Neural cell (in vitro differentiated cells): ENCODE measurements around the gene IVNS1ABP. TPM values are rescaled to one million over a fixed set of nuclear protein-coding genes. Genes with fewer than 3 reads are reported as not detected.

ENCODE experiments used
- H2AFZ ChIP-seq: fragments of 200-600, 300-800 bp; sonication (generic), shearing (Covaris generic); 2 replicates; pipeline ENCODE4 v1.6.0; 2014; ENCODE audit warnings: low read depth, mild to moderate bottlenecking, antibody characterized with exemption, low read length, moderate library complexity
- H3F3A ChIP-seq: fragments of 200-600 bp; shearing (Covaris generic); 2 replicates; pipeline ENCODE4 v1.6.1; 2016; ENCODE audit warnings: mild to moderate bottlenecking, moderate library complexity, mixed read lengths, antibody characterized with exemption, low read length; ENCODE audit not compliant: insufficient read depth, poor library complexity, severe bottlenecking
- H3K27ac ChIP-seq: fragments of 200-600, 300-800 bp; sonication (generic), shearing (Covaris generic); 2 replicates; pipeline ENCODE4 v1.5.1; 2014; ENCODE audit warnings: mild to moderate bottlenecking, low read length, moderate library complexity
- H3K27me3 ChIP-seq: fragments of 300-800, 200-600 bp; sonication (generic), shearing (Covaris generic); 2 replicates; pipeline ENCODE4 v1.6.0; 2014; ENCODE audit warnings: mild to moderate bottlenecking, low read depth, low read length, moderate library complexity; ENCODE audit not compliant: insufficient read depth
- H3K36me3 ChIP-seq: fragments of 300-800, 200-600 bp; sonication (generic), shearing (Covaris generic); 2 replicates; pipeline ENCODE4 v1.5.1; 2014; ENCODE audit warnings: mild to moderate bottlenecking, antibody characterized with exemption, low read length, moderate library complexity; ENCODE audit not compliant: insufficient read depth
- H3K4me2 ChIP-seq: fragments of 300-800, 200-600 bp; sonication (generic), shearing (Covaris generic); 2 replicates; pipeline ENCODE4 v1.6.0; 2014; ENCODE audit warnings: mild to moderate bottlenecking, low read length
- H3K4me3 ChIP-seq: fragments of 300-800, 200-600 bp; sonication (generic), shearing (Covaris generic); 2 replicates; pipeline ENCODE4 v1.5.1; 2014; ENCODE audit warnings: mild to moderate bottlenecking, low read length, moderate library complexity
- H3K79me2 ChIP-seq: fragments of 200-600 bp; shearing (Covaris generic); replicated peaks from 2 replicates; pipeline ENCODE4 v1.6.0; 2014; ENCODE audit warnings: mild to moderate bottlenecking, low read length, moderate library complexity; ENCODE audit not compliant: insufficient read depth
- H3K9ac ChIP-seq: fragments of 300-800, 200-600 bp; sonication (generic), shearing (Covaris generic); 2 replicates; pipeline ENCODE4 v1.6.1; 2016; ENCODE audit warnings: mild to moderate bottlenecking, low read length, mixed read lengths
- H3K9me2 ChIP-seq: fragments of 200-600 bp; shearing (Covaris generic); 2 replicates; pipeline ENCODE4 v1.6.1; 2016; ENCODE audit warnings: mild to moderate bottlenecking, low read length, mixed read lengths; ENCODE audit not compliant: insufficient read depth
- H3K9me3 ChIP-seq: fragments of 200-600, 300-800 bp; sonication (generic), shearing (Covaris generic); 2 replicates; pipeline ENCODE4 v1.6.1; 2016; ENCODE audit warnings: mild to moderate bottlenecking, mixed run types, low read length, moderate library complexity, mixed read lengths
- H4K20me1 ChIP-seq: fragments of 200-600 bp; shearing (Covaris generic); 2 replicates; pipeline ENCODE4 v1.6.1; 2016; ENCODE audit warnings: mild to moderate bottlenecking, mixed run types; ENCODE audit not compliant: insufficient read depth
- CTCF ChIP-seq: fragments of 450-650 bp; IDR thresholded peaks from 2 replicates; pipeline ENCODE4 v1.5.1; 2014; ENCODE audit warnings: antibody characterized with exemption, mild to moderate bottlenecking, moderate library complexity; ENCODE audit not compliant: poor library complexity, severe bottlenecking
- EP300 ChIP-seq: fragments of 450-650 bp; conservative IDR thresholded peaks from 2 replicates; pipeline ENCODE4 v1.6.1; 2014; ENCODE audit warnings: antibody characterized with exemption, mild to moderate bottlenecking, moderate library complexity; ENCODE audit not compliant: poor library complexity, severe bottlenecking
- EZH2 ChIP-seq: fragments of 200-600, 300-800 bp; shearing (Covaris generic), sonication (generic); IDR thresholded peaks from 2 replicates; pipeline ENCODE4 v1.6.1; 2014; ENCODE audit warnings: antibody characterized with exemption, low read length, borderline replicate concordance, mild to moderate bottlenecking; ENCODE audit not compliant: insufficient read depth, poor library complexity, severe bottlenecking
- MXI1 ChIP-seq: fragments of 450-650 bp; conservative IDR thresholded peaks from 2 replicates; pipeline ENCODE4 v1.6.1; 2014; ENCODE audit warnings: antibody characterized with exemption, mild to moderate bottlenecking; ENCODE audit not compliant: poor library complexity, severe bottlenecking
- RAD21 ChIP-seq: fragments of 450-650 bp; conservative IDR thresholded peaks from 2 replicates; pipeline ENCODE4 v1.6.1; 2014; ENCODE audit warnings: antibody characterized with exemption, mild to moderate bottlenecking, moderate library complexity
- SMC3 ChIP-seq: fragments of 450-650 bp; conservative IDR thresholded peaks from 2 replicates; pipeline ENCODE4 v1.6.1; 2014; ENCODE audit warnings: antibody characterized with exemption, mild to moderate bottlenecking, moderate library complexity; ENCODE audit not compliant: poor library complexity
- TAF1 ChIP-seq: IDR thresholded peaks from 2 replicates; pipeline ENCODE4 v1.6.1; 2012; ENCODE audit warnings: low read depth
- polyA plus RNA-seq: library from polyadenylated mRNA; depleted of rRNA; stranded (reverse); fragments of >200 nt; gene quantifications from 2 replicates; pipeline ENCODE4 v1.2.3, GENCODE V29; 2014
- TF ChIP-seq, protein P1 (sequence below): IDR thresholded peaks from 2 replicates; pipeline ENCODE4 v1.6.1; 2012; ENCODE audit warnings: borderline replicate concordance

IVNS1ABP gene
- polyA plus RNA-seq, 1 donor from 2014 or later: 208 TPM

DNA sequence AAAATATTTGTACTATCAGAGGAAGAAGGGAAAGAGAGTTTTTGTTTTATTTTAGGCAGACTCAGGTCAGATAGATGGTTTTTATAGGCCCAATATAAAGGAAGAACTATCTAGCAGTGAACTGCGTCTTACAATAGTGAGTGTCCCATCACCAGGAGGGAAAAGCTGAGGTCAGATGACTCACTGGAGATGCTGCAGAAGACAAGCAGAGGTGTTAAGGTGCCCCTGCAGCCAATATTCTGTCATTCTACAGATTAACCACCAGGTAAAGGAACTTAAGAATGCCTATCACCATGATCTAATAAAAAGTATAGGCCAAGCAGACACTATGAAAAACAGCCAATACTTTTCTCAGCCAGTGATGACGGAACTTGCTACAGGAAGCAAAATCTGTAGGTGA lies 29.6 kb downstream of the IVNS1ABP start:
- no peak overlapping the region for H2AFZ ChIP-seq
- H3K4me2 ChIP-seq: no peak overlapping the region
- no peak overlapping the region for H3K4me3 ChIP-seq
- no peaks in the 10 kb centered on the region for H3K79me2 ChIP-seq
- H3K9me2 ChIP-seq: no peaks in the 10 kb centered on the region
- H3K27ac ChIP-seq: no peak overlapping the region
- H3F3A ChIP-seq: no peaks in the 10 kb centered on the region
- no peaks in the 10 kb centered on the region for H3K27me3 ChIP-seq
- no peaks in the 10 kb centered on the region for H4K20me1 ChIP-seq
- H3K9me3 ChIP-seq: no peaks in the 10 kb centered on the region
- no peak for TF ChIP-seq EP300
- no peak for TF ChIP-seq TAF1
- no peak for TF ChIP-seq SMC3
- no peak for TF ChIP-seq RAD21
- TF ChIP-seq, protein P1, sequence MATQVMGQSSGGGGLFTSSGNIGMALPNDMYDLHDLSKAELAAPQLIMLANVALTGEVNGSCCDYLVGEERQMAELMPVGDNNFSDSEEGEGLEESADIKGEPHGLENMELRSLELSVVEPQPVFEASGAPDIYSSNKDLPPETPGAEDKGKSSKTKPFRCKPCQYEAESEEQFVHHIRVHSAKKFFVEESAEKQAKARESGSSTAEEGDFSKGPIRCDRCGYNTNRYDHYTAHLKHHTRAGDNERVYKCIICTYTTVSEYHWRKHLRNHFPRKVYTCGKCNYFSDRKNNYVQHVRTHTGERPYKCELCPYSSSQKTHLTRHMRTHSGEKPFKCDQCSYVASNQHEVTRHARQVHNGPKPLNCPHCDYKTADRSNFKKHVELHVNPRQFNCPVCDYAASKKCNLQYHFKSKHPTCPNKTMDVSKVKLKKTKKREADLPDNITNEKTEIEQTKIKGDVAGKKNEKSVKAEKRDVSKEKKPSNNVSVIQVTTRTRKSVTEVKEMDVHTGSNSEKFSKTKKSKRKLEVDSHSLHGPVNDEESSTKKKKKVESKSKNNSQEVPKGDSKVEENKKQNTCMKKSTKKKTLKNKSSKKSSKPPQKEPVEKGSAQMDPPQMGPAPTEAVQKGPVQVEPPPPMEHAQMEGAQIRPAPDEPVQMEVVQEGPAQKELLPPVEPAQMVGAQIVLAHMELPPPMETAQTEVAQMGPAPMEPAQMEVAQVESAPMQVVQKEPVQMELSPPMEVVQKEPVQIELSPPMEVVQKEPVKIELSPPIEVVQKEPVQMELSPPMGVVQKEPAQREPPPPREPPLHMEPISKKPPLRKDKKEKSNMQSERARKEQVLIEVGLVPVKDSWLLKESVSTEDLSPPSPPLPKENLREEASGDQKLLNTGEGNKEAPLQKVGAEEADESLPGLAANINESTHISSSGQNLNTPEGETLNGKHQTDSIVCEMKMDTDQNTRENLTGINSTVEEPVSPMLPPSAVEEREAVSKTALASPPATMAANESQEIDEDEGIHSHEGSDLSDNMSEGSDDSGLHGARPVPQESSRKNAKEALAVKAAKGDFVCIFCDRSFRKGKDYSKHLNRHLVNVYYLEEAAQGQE: no peak
- no peak for TF ChIP-seq CTCF
- no peak for TF ChIP-seq EZH2
- TF ChIP-seq MXI1: no peak
- no peaks in the 10 kb centered on the region for H3K36me3 ChIP-seq
- H3K9ac ChIP-seq: no peak overlapping the region

DNA sequence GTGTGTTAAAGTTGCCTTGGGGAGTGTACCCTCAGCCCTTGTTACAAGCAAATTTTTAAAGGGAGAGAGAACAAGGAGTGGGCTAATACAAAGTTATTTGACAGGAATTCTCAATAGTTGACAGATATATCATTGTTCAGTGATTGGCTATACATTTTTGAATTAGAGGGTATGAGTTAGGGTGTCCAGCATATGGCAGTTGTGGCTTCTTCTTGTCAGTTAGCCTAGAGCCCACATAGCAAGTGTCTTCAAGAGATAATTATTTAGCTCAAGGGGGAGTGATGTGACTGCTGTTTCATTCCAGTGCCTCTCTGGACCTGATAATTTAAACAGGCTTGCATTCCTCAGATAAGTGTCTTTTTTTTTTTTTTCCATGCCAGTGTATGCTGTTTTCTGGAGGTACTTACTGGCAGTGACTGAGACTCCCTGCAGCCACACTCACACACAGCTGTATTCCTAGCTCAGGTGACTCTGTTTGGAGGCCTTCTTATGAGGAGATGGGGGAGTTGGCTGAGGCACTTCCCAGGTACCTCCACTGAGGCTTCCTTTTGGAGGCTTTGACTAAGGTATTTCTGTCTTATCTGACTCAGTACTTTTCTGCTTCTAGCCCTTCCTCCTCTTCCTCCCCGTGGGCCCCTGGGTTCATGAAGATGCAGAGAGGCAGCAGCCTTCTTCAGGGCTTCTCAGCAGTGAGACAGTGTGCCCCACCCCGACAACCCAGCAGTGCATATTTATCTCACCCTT lies 32.3 kb downstream of the IVNS1ABP start:
- no peaks in the 10 kb centered on the region for H3K9me3 ChIP-seq
- H3F3A ChIP-seq: no peaks in the 10 kb centered on the region
- H4K20me1 ChIP-seq: no peaks in the 10 kb centered on the region
- no peak for TF ChIP-seq CTCF
- TF ChIP-seq TAF1: no peak
- no peak for TF ChIP-seq RAD21
- TF ChIP-seq MXI1: no peak
- TF ChIP-seq EZH2: no peak
- TF ChIP-seq SMC3: no peak
- TF ChIP-seq EP300: no peak
- TF ChIP-seq, protein P1: no peak
- H3K9ac ChIP-seq: no peak overlapping the region
- H3K79me2 ChIP-seq: no peaks in the 10 kb centered on the region
- no peaks in the 10 kb centered on the region for H3K9me2 ChIP-seq
- H3K4me3 ChIP-seq: no peak overlapping the region
- peaks cover 6% of the 10 kb centered on the region for H3K36me3 ChIP-seq
- H3K27ac ChIP-seq: no peak overlapping the region
- H3K4me2 ChIP-seq: no peak overlapping the region
- no peak overlapping the region for H2AFZ ChIP-seq
- no peaks in the 10 kb centered on the region for H3K27me3 ChIP-seq
